ENCODE data around the gene GNL1. TPM values are rescaled to one million over a fixed set of nuclear protein-coding genes. Genes with fewer than 3 reads are reported as not detected.

GNL1 gene
- total RNA-seq, 1 experiment from 2014 or later, result 34.7 TPM

GRCh38 chr6:30543821-30544220 lies 12.5 kb downstream of the GNL1 start:
- no peak overlapping the region for H3K4me2 ChIP-seq (ENCODE audit: low read length)
- no peak overlapping the region for H3K4me3 ChIP-seq (ENCODE audit: low read length)
- no peak overlapping the region for H3K9ac ChIP-seq (ENCODE audit: low read length)
- H3K27ac ChIP-seq (ENCODE audit: low read length), result no peak overlapping the region
- no peak for DNase-seq
- H3K4me1 ChIP-seq (ENCODE audit: insufficient read depth, low read length), result peaks cover 18% of the 10 kb centered on the region; the same call in 1 of the 2 replicates
- H2AFZ ChIP-seq (ENCODE audit: low read length), result no peak overlapping the region
- ChIA-PET POLR2A (ENCODE audit: unreplicated experiment) (no interaction called here), CTCF (no interaction called here)
- TF ChIP-seq CTCF (conservative IDR thresholded peaks at IDR 0.05; ENCODE audit: low read depth, low read length) (no peak), EZH2 (IDR thresholded peaks at IDR 0.05; ENCODE audit: low read length, unreplicated experiment) (no peak), EZH2phosphoT487 (IDR thresholded peaks at IDR 0.05; ENCODE audit: borderline replicate concordance, low read length) (no peak)
- H3K9me3 ChIP-seq (ENCODE audit: low read length), result no peaks in the 10 kb centered on the region
- no peaks in the 10 kb centered on the region for H3K79me2 ChIP-seq (ENCODE audit: low read length)
- no peaks in the 10 kb centered on the region for H3K27me3 ChIP-seq (ENCODE audit: low read length)
- no TSS peak for BruUV-seq (replicated peaks)
- H4K20me1 ChIP-seq (ENCODE audit: low read length), result no peaks in the 10 kb centered on the region
- H3F3A ChIP-seq (ENCODE audit: low read length, unreplicated experiment), result no peaks in the 10 kb centered on the region
- intact Hi-C loops (cut with micrococcal nuclease), result loop anchor here (1.0 to 5.0 kb wide), 2 partner anchors 61 to 178 kb away; partner anchors contain the start of gene TUBB
- H3K36me3 ChIP-seq (ENCODE audit: low read depth, low read length), result no peaks in the 10 kb centered on the region
- no peaks in the 10 kb centered on the region for H3K9me2 ChIP-seq (replicated peaks; ENCODE audit: low read length)
- no peak for ATAC-seq

DNA sequence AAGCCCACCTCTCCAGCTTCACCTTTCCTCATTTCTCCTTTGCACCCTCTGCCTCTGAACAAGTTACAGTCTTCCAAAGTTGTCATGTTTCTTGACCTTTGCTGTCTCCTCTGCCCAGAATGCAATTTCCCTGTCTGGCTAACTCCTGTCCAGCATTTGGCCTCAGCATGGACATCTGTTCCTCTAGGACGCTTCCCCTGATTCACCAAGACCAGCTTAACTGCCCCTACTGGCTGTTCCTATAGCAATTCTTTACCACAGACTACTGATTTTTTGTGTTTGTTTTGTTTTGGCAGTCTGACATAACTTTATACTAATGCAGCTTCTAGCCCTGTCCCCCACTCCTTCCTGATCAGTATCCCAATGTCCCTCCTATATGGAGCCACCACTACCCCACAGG lies 13.4 kb downstream of the GNL1 start:
- no peak overlapping the region for H3K4me2 ChIP-seq (ENCODE audit: low read length)
- H3K27me3 ChIP-seq (ENCODE audit: low read length), result no peaks in the 10 kb centered on the region
- ChIA-PET CTCF (no interaction called here), POLR2A (ENCODE audit: unreplicated experiment) (no interaction called here)
- H3K9me3 ChIP-seq (ENCODE audit: low read length), result no peaks in the 10 kb centered on the region
- no peak overlapping the region for H2AFZ ChIP-seq (ENCODE audit: low read length)
- H3F3A ChIP-seq (ENCODE audit: low read length, unreplicated experiment), result no peaks in the 10 kb centered on the region
- no peak overlapping the region for H3K4me3 ChIP-seq (ENCODE audit: low read length)
- H3K27ac ChIP-seq (ENCODE audit: low read length), result no peak overlapping the region
- no TSS peak for BruUV-seq (replicated peaks)
- H3K9ac ChIP-seq (ENCODE audit: low read length), result no peak overlapping the region
- H3K9me2 ChIP-seq (replicated peaks; ENCODE audit: low read length), result no peaks in the 10 kb centered on the region
- no peaks in the 10 kb centered on the region for H4K20me1 ChIP-seq (ENCODE audit: low read length)
- peaks cover 18% of the 10 kb centered on the region; the same call in 1 of the 2 replicates for H3K4me1 ChIP-seq (ENCODE audit: insufficient read depth, low read length)
- intact Hi-C loops (cut with micrococcal nuclease), result loop anchor here (5.0 kb wide), 1 partner anchor 179 kb away; the partner anchor contains the start of gene TUBB
- no peaks in the 10 kb centered on the region for H3K36me3 ChIP-seq (ENCODE audit: low read depth, low read length)
- H3K79me2 ChIP-seq (ENCODE audit: low read length), result no peaks in the 10 kb centered on the region
- ATAC-seq, result peak; percentile 10; the same call in 1 of the 2 replicates
- TF ChIP-seq EZH2phosphoT487 (IDR thresholded peaks at IDR 0.05; ENCODE audit: borderline replicate concordance, low read length) (no peak), EZH2 (IDR thresholded peaks at IDR 0.05; ENCODE audit: low read length, unreplicated experiment) (no peak), CTCF (conservative IDR thresholded peaks at IDR 0.05; ENCODE audit: low read depth, low read length) (peak; percentile 35; the same call in 1 of the 2 replicates)
- no peak for DNase-seq

DNA sequence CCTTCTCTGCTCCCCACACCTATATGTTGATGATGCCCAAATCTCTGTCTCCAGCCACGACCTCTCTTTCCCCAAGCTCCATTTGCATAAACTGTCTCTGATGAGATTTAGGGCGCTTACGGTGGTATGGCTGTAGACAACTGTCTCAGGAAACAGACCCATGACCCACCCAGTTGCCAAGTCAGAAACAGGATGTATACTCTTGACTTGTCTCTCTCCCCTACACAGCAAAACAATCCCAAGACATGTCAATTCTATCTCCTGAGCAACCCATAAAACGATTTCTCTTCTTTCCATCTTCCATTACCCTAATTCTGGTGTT lies 13.9 kb downstream of the GNL1 start:
- Histone ChIP-seq H3K79me2 (ENCODE audit: low read length) (no peaks in the 10 kb centered on the region), H3K4me2 (ENCODE audit: low read length) (peak overlapping the region; percentile 87), H3K4me3 (ENCODE audit: low read length) (peak overlapping the region; percentile 68), H3K4me1 (ENCODE audit: insufficient read depth, low read length) (peaks cover 18% of the 10 kb centered on the region; the same call in 1 of the 2 replicates), H3K27me3 (ENCODE audit: low read length) (no peaks in the 10 kb centered on the region), H3K9me3 (ENCODE audit: low read length) (no peaks in the 10 kb centered on the region), H2AFZ (ENCODE audit: low read length) (peak overlapping the region; percentile 82; the same call in 1 of the 2 replicates), H3F3A (ENCODE audit: low read length, unreplicated experiment) (no peaks in the 10 kb centered on the region), H4K20me1 (ENCODE audit: low read length) (no peaks in the 10 kb centered on the region), H3K36me3 (ENCODE audit: low read depth, low read length) (no peaks in the 10 kb centered on the region), H3K9me2 (replicated peaks; ENCODE audit: low read length) (no peaks in the 10 kb centered on the region), H3K27ac (ENCODE audit: low read length) (no peak overlapping the region), H3K9ac (ENCODE audit: low read length) (no peak overlapping the region)
- ATAC-seq (no peak; the same call in 1 of the 2 replicates), DNase-seq (no peak)
- no TSS peak for BruUV-seq (replicated peaks)
- TF ChIP-seq EZH2 (IDR thresholded peaks at IDR 0.05; ENCODE audit: low read length, unreplicated experiment) (no peak), EZH2phosphoT487 (IDR thresholded peaks at IDR 0.05; ENCODE audit: borderline replicate concordance, low read length) (no peak), CTCF (conservative IDR thresholded peaks at IDR 0.05; ENCODE audit: low read depth, low read length) (no peak)
- ChIA-PET CTCF (interaction anchor here (1.2 kb wide), 1 partner anchor 61 kb away, joined by 5 read pairs; no protein-coding TSS in a partner anchor), POLR2A (ENCODE audit: unreplicated experiment) (no interaction called here)
- intact Hi-C loops (cut with micrococcal nuclease), result loop anchor here (5.0 kb wide), 1 partner anchor 180 kb away; the partner anchor contains the start of gene TUBB
